SW480 (cell line): ENCODE measurements around the gene DHRS2.
"Not testable (repeated sequence)": the region's sequence is repeated elsewhere in the genome, so short reads cannot be mapped to it uniquely, and the experiment has no call there.

Source experiments
- DNase-seq: peaks from one replicate; pipeline ENCODE4 v3.0.0-alpha.2; 2016; ENCODE audit warnings: low spot score

DHRS2 gene

DNA sequence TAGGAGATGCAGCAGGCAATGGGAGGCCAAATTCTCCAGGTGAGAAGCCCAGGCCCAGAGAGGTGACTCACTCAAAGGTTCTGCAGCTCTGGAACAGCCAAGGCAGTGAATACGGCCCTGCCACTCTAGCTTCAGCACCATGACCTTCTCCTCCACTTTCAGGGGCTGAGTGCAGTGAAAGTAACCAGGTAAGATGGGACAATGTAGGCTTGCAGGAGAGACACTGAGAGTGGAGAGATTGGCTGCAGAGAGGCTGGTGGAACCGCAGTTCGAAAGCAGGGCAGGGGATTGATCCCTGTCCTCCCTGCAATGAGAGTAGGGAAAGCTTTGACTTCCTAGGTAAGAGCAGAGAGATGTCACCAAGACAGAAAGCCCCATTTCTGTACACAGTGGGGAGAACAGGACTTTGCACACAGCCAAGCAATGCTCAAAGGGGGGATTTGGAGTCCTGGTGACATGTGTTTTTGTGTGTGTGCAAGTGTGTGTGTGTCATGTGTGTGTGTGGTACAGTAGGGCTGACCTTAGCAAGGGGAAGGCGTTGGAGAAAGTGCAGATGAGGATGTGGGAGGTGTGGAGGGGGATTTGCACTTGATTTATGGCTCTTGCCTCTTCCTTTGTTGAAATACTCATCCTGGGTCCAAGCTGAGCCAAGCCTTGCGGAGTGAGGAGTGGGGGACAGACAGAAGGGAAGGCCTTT lies 12.7 kb downstream of the DHRS2 start:
- DNase-seq, result no peak

DNA sequence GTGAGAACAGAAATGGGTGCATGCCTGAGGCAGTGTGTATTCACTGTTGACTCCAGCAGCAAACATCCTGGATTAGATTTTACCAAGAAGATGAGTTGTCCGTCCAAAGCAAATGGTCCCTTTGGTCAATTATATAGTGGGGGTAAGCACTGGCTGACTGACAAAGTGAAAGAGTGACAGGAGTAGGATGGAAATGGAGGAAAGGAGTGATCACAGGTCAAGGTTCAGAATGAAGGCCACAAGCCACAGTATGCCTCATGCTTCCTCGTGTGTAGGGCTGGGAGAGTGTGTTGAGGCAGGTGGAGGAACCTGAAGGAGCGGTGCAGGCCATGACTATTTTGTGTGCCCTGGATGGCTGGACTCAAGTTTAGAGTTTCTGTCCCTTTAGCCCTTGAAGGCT lies 14.3 kb downstream of the DHRS2 start:
- no peak for DNase-seq

DNA sequence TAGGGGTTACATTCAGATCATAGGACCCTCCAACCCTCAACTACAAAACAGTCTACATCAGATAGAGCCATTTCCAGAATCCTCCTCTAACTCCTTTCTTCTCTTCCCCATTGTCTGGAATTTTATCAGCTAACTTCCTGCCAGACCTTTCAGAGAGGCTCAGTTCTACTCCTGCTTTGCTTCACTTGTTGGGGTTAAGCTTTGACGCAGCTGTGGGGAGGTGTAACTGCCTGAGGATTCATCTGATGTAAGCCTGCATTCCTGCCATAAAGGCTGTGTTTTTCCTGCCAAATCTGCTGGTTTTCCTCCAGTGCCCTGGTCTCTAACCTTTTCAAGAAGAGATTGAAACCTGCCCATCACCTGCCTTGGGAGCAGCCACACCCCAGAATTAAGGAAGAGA lies 16.9 kb downstream of the DHRS2 start:
- DNase-seq, result no peak

DNA sequence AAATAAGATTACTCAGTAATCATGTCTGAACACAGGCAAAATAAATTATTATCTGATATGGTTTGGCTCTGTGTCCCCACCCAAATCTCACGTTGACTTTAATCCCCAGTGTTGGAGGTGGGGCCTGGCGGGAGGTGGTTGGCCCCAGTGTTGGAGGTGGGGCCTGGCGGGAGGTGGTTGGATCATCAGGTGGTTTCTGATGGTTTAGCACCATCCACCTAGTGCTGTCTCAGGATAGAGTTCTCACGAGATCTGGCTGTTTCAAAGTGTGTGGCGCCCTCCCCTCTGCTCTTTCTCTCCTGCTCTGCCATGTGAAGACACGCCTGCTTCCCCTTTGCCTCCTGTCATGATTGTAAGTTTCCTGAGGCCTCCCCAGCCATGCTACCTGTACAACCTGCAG lies 18.1 kb downstream of the DHRS2 start:
- DNase-seq, result no peak

DNA sequence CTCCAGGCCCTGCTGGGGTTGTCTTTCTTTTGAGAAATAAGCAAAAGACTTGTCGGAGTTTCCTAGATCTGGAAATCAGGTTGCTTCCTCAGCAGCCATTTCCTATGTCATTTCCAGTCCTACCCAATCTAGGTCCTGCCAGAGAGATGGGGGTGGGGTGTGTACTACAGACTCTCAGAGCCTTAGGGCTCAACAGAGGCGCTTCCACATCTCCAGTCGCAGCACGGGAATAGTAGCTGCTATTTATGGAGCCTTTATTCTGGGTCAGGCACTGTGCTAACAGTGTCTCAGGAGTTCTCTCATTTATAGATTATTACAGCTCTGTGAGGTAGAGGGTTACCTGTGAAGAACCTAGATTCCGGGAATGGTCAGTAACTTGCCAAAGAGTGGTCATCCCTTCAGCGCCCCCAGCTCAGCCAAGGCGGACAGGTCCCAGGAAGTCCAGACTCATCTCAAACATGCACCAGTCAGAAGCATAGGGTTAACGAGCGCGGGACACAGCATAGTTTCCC lies 21.9 kb downstream of the DHRS2 start:
- DNase-seq, result no peak

DNA sequence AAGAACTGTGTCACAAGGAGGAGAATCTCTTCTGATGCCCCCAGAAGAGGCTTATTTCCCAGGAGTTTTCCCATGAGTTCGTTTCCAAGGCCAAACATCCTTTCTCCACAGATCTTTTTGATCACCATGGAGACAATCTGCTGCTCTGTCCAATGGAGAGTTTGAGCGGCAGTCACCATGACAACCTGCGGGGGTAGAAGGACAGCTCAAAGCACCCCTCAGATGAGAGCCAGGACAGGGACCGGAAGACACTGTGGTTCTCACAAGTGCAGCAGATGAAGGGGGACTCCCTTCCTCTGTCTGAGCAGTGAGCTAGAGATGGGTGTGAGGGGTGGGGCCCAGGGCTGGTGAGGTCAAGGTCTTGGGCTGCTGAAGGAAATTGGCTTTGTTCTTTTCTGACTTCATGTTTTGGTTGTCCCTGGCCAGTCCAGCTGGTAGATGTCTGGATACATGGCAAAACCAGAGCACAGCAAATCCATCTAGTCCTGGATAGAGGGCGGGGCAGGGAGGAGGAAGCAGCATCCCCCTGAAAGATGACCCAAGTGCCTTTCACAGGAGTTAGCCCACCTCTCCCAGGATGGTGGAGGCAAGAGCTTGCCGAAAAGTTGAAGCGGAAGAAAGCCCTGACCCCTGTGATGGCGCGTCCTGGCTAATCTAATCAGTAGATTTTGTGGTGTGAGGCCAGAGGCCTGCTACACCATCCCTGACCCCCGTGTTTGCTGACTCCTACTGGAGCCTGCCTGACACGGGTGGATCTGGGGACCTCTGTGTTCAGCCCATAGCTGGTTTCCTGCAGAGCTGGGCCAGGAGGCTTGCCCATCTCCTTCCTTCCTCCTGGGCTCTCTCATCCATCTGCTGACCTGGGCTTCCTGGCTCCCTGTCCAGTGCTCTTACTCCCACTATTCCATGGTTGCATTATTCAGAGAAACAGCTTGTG lies 24.4 kb downstream of the DHRS2 start:
- DNase-seq, result no peak

DNA sequence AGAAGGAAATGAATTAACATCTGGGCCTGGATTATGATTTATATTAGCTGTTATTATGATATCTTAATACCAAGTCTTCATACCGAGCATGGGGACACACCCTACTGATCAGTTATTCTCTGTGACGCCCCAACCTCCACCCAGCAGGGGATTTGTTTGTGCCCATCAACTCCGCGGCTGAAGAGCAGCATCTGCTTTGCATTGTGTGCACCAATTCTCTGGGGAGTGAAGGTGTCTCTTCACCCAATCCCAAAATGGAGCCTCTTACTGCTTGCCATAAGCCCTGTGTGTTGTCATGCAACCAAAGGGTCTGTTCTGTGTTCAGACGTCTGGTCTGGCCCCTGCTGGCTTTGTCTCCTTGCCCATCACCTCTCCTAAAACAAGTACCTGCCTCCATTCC lies 25.4 kb downstream of the DHRS2 start:
- DNase-seq, result no peak

DNA sequence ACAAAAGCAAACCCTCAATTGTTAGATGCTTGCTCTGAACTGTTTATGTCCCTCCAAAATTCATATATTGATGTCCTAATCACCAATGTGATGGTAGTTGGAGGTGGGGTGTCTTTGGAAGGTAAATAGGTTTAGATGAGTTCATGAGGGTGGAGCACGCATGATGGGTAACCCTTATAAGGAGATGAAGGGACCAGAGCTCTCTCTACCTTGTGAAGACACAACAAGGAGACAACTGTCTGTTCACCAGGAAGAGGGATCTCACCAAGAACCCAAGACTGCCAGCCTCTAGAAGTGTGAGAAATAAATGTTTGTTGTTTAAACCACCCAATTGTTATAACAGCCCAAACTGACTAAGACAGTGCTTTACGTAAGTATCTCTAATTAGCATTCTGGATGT lies 27.0 kb downstream of the DHRS2 start:
- no peak for DNase-seq

DNA sequence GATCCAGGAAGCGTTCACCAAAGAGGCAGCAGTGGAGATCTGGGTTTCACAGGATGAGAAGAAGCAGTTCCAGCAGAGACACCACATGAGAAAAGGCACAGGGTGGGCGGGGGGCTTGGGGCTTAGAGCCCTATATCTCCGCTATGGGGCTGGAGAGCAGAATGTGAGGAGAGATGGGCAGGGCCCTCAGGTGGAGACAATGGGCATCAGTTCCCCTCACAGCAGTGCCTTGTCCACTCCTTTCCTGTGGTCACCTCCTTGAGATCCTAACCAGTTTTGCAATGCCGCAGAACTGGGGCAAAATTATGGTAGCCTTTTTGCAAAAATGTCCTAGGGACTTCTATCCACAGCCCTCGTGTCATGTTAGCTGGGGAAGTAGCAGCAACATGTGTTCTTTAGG lies 27.5 kb downstream of the DHRS2 start:
- no peak for DNase-seq

DNA sequence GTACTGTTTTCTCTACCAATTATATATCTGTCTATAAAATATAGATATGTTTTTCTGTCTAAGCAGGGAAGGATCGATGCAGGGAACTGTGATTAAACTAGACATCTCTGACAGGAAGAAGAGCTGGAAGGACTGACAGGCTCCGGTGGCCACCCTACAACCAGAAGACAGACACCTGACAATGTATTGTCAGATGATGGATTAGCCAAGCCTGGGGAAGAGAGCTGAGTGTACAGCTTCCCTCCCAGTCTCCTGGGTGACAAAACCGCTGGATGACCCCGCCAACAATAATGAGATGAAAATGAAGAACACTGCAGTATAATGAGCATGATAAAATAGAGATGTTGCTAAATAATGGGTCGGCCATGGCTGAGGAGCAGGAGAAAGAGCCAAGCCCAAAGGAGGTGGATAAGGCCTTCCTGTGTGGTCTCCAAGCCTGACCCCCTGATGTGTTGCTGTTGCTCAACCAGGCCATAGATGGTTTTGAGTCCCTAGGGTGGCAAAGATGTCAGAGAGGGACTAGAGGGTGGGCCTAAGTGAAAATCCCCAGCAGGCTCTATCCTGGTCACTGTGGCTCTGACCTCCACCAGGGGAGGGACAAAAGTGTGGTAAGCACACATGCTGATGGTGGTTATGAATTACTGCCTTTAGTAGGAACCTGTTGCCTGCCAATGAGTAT lies 28.2 kb downstream of the DHRS2 start:
- no peak for DNase-seq

DNA sequence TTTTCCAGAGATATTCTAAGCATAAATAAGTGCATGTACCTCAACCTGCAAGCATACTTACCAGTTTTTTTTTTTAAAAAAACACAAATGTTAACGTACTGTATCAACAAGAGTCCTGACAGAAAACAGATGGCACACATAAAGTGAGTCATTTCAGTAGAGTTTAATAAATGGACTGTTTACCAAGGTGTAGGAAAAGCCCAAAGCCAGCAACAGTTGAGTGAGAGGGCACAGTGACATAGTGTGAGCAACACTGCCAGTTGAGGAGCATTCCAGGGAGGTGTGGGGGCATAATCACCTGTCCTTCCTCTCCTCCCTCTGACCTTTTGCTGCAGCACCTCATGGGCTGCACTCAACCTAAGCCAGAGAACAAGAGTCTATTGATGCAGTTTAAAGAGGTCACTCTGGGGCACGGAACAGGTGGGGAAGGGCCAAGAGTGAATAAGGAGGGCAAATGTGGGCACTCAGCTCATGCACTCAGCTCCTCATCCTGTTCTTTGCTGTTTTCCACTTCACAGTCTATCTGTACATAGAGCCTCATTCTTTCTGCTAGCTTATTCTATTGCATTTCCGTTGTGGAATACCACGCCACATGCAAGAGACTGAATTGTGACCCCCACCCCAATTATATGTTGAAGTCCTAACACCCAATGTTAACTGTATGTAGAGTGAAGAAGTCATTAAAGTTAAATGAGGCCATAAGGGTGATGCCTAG lies 29.3 kb downstream of the DHRS2 start:
- DNase-seq, result no peak

DNA sequence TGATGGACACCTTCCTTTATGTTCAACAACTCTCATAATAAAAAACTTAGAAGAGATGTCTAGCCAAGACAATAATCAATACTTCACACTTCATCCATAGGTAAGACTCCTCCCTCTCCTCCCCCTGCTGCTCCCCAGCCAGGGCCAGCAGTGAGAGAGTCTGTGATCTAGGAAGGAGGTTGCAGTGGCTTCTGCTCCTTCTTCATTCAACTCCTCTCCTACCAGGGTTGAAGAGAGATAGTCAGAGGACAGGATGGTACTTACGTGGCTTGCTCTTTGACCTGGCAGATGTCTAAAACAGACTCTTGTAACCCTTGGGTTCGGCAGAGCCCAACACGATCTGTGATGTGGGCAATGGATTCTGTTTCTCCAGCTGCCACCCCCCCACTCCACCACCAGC lies 31.0 kb downstream of the DHRS2 start:
- DNase-seq, result no peak

DNA sequence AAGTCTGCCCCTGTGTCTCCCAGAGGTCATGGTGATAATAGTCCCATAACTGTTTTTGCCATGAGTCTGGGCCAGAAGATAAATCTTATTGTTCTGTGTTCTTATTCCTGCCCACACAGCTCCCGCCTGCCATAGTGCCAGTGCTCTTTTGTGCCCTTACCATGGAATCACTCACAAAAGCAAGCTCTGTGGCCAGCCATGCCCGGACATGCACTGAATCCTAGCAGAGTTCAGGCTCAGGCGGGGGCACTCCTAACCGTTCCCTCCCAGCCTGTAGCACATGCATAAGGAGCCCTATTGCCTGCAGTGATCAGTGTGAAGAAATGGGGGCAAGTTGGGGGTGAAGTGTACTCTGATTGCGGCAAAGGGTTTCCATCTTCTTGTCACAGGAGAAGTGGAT lies 33.3 kb downstream of the DHRS2 start:
- DNase-seq, result no peak

DNA sequence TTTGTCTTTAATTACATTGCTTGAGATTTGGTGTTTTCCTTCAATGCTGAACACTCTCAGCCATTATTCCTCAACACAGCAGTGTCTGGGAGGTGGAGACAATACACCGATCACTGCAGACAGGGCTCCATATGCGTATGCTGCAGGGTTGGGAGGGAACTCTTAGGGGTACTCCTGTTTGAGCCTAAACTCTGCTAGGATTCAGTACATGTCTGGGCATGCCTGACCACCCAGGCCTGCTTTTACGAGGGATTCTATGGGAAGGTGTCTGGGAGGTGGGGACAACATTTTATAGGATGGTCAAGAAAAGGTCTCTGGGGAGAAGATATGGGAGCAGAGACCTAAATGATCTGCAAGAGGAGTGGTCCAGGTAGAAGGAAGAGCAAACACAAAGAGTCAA lies 34.3 kb downstream of the DHRS2 start:
- no peak for DNase-seq

DNA sequence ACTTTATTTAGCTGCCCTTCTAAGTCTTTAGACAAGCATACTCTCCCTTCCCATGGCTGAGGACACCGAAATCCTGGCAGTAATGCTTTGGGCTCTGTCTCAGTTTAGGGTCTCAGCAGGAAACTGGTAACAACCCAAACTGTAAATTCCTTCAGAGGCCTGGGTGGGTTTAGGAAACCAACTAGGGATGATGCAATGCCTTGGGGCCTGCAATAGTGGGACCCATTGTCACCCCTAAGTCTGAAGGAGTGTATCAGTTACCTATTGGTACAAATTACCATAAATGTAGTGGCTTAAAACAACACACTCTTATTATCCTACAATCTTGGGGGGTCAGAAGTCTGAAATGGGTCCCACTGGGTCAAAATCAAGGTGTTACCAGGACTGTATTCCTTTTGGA lies 36.0 kb downstream of the DHRS2 start:
- DNase-seq, result no peak

DNA sequence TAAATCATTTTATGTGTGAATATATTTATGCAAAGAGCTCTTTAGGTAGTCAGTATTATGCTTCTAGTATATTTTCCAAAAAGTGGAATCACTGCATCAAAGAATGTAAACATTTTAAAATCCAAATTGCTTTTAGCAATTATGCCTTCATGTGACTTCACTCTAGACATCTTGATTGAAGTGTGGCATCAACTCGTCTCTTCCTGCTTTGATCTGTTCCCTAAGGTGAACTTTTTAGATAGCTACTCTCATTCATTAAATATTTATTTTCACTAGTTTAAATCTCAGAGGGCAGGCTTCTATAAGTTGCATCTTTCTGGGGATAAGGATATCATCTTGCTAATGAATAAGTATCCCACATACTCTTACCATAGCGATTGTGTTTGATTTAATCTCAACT lies 39.2 kb downstream of the DHRS2 start:
- no peak for DNase-seq

DNA sequence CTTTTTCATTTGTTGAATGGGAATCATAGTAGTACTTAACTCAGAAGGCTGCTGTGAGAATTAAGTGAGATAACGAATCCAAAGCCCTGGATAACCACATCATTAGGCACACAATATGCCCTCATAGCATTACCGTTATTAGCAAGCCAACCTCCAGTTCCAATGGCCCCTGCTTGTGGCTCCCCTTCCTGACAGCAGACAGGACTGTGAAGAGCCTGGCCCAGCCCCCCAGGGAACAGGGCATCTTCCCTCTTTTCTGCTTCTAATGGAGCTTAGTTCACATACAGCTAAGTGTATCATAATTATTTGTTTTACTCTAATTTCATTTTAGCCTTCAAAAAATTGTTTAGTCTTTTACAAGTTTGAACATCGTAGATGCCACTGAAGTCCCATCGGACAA lies 39.7 kb downstream of the DHRS2 start:
- DNase-seq, result no peak

DNA sequence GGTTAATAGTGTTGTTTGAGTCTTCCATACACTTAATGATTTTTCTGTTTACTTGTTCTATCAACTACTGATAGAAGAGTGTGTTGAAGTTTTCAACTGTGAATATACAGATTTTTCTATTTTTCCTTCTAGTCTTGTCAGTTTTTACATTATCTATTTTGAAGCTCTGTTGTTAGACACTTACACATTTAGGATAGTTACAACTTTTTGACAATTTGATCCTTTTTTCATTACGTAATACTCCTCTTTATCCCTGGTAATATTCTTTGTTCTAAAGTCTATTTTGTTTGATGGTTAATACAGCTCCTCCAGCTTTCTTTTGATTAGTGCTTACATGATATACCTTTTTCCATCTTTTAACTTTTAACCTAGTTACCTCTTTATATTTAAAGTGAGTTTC lies 45.2 kb downstream of the DHRS2 start:
- no peak for DNase-seq

DNA sequence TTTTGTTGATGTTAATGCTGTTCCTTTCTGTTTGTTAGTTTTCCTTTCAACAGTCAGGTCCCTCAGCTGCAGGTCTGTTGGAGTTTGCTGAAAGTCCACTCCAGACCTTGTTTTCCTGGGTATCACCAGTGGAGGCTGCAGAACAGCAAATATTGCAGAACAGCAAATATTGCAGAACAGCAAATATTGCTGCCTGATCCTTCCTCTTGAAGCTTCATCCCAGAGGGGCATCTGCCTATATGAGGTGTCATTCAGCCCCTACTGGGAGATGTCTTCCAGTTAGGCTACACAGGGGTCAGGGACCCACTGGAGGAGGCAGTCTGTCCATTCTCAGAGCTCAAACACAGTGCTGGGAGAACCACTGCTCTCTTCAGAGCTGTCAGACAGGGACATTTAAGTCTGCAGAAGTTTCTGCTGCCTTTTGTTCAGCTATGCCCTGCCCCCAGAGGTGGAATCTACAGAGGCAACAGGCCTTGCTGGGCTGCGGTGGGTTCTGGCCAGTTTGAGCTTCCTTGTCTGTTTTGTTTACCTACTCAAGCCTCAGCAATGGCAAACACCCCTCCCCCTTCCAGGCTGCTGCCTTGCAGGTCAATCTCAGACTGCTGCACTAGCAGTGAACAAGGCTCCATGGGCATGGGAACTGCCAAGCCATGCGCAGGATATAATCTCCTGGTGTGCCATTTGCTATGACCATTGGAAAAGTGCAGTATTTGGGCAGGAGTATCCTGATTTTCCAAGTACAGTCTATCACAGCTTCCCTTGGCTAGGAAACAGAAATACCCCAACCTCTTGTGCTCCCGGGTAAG lies 53.7 kb downstream of the DHRS2 start:
- not testable (repeated sequence) for DNase-seq

DNA sequence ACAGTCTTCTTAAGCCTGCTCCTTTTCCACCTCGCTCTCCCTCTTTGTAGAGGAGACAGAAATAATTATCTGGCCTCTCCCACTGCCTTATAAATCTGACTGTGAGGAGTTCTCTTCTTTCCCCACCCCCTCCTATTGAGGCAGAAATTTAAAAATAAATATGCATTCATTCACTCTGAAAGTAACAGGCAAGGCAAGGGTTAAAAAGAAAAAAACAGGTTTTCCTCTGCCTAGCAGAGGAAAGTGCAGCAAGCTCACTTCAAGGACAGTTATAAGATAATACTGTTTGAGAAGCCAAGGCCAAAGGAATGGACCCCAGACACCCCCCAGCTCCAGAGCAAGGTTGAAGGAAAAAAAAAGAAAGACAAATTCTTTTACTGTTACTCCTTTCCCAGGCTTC lies 56.3 kb downstream of the DHRS2 start:
- DNase-seq, result no peak

DNA sequence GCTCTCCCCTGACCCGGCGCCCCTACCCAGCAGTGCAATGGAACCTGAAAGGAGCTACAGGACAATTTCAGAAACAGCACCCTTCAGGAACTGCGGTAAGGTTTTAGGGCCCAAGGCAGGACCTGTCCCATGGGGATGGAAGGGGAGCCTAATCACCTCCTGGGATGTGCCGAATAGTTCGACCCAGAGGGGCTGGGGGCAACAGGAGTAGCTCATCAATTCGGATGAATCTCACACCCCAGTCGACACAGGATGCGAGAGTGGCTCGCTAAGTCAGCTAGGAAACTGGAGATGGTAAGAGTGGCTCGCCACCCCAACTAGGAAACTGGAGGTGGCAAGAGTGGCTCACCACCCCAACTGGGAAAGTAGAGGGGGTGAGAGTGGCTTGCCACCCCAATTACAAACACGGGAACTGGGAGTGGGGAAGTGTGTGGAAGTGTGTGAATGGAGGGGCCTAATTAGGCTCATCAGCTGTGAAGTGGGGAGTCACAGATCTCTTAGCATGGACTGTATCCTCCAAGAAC lies 57.1 kb downstream of the DHRS2 start:
- no peak for DNase-seq
